RWPE2 (cell line): ENCODE results near the gene CRY2.

Experiments
- ATAC-seq: fragments of 200-7000 bp; cut with Tn5 transposase; 3 replicates; pipeline ENCODE4 v1.9.1; 2021; ENCODE audit warnings: low read depth
- DNase-seq: peaks from one replicate; pipeline ENCODE4 v3.0.0-alpha.2; 2020; ENCODE audit warnings: low spot score
- H3K27ac ChIP-seq: fragments of 450-650 bp; 2 replicates; pipeline ENCODE4 v1.5.1; 2017; ENCODE audit warnings: mild to moderate bottlenecking; ENCODE audit not compliant: poor library complexity, severe bottlenecking
- H3K27me3 ChIP-seq: fragments of 250-450 bp; sonication (Bioruptor Pico); 2 replicates; pipeline ENCODE4 v1.5.1; 2021; ENCODE audit warnings: mild to moderate bottlenecking, moderate library complexity; ENCODE audit not compliant: insufficient read depth, poor library complexity, severe bottlenecking
- H3K36me3 ChIP-seq: fragments of 250-450 bp; sonication (Bioruptor Pico); 2 replicates; pipeline ENCODE4 v1.5.1; 2020; ENCODE audit warnings: low read depth, mild to moderate bottlenecking, moderate library complexity
- H3K4me1 ChIP-seq: fragments of 250-450 bp; sonication (Bioruptor Pico); 2 replicates; pipeline ENCODE4 v1.5.1; 2021; ENCODE audit warnings: mild to moderate bottlenecking, moderate library complexity; ENCODE audit not compliant: insufficient read depth, poor library complexity, severe bottlenecking
- H3K4me3 ChIP-seq: fragments of 250-450 bp; sonication (Bioruptor Pico); 2 replicates; pipeline ENCODE4 v1.5.1; 2021; ENCODE audit warnings: mild to moderate bottlenecking, moderate library complexity; ENCODE audit not compliant: severe bottlenecking
- H3K9me3 ChIP-seq: fragments of 250-450 bp; sonication (Bioruptor Pico); 2 replicates; pipeline ENCODE4 v1.5.1; 2021; ENCODE audit warnings: mild to moderate bottlenecking, moderate library complexity; ENCODE audit not compliant: severe bottlenecking
- TF ChIP-seq, protein P1 (sequence below): fragments of 450-650 bp; IDR thresholded peaks from one replicate; pipeline ENCODE4 v1.5.1; 2017; ENCODE audit warnings: mild to moderate bottlenecking, moderate library complexity; ENCODE audit not compliant: poor library complexity, severe bottlenecking

The CRY2 gene

DNA sequence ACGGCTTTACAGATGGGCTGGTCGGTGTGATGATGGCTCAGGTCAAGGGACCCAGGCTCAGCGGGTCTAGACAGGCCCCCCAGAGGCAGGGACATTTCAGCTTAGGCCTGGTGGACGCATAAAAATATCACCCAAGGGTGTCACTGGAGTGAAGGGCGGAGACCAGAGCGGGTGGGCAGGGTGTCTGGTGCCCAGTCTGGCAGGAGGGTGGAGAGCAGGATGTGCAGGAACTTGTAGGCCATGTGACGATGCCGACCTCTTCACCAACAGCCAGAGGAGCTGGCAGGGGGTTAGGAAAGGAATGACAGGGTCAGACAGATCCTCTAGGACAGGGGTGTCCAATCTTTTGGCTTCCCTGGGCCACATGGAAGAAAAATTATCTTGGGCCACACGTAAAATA, 42.7 kb downstream of the CRY2 start:
- ATAC-seq = no peak
- no peak for DNase-seq
- H3K9me3 ChIP-seq = no peaks in the 10 kb centered on the region
- TF ChIP-seq, protein P1, sequence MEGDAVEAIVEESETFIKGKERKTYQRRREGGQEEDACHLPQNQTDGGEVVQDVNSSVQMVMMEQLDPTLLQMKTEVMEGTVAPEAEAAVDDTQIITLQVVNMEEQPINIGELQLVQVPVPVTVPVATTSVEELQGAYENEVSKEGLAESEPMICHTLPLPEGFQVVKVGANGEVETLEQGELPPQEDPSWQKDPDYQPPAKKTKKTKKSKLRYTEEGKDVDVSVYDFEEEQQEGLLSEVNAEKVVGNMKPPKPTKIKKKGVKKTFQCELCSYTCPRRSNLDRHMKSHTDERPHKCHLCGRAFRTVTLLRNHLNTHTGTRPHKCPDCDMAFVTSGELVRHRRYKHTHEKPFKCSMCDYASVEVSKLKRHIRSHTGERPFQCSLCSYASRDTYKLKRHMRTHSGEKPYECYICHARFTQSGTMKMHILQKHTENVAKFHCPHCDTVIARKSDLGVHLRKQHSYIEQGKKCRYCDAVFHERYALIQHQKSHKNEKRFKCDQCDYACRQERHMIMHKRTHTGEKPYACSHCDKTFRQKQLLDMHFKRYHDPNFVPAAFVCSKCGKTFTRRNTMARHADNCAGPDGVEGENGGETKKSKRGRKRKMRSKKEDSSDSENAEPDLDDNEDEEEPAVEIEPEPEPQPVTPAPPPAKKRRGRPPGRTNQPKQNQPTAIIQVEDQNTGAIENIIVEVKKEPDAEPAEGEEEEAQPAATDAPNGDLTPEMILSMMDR = no peak
- no peaks in the 10 kb centered on the region for H3K36me3 ChIP-seq
- H3K27ac ChIP-seq = no peak overlapping the region
- no peaks in the 10 kb centered on the region for H3K4me1 ChIP-seq
- H3K4me3 ChIP-seq = no peak overlapping the region
- no peaks in the 10 kb centered on the region for H3K27me3 ChIP-seq

- ATAC-seq (no peak), DNase-seq (no peak)
- Histone ChIP-seq H3K27me3 (no peaks in the 10 kb centered on the region), H3K36me3 (no peaks in the 10 kb centered on the region), H3K27ac (no peak overlapping the region), H3K9me3 (no peaks in the 10 kb centered on the region), H3K4me3 (no peak overlapping the region), H3K4me1 (no peaks in the 10 kb centered on the region)
- TF ChIP-seq, protein P1 = no peak
Observed at GRCh38 chr11:45890886-45891550, 43.7 kb downstream of the CRY2 start.

GRCh38 chr11:45892856-45893255, 45.6 kb downstream of the CRY2 start:
- Histone ChIP-seq H3K27me3 (no peaks in the 10 kb centered on the region), H3K9me3 (no peaks in the 10 kb centered on the region), H3K27ac (no peak overlapping the region), H3K36me3 (no peaks in the 10 kb centered on the region), H3K4me1 (no peaks in the 10 kb centered on the region), H3K4me3 (no peak overlapping the region)
- no peak for ATAC-seq
- no peak for DNase-seq
- TF ChIP-seq, protein P1 = no peak

DNA sequence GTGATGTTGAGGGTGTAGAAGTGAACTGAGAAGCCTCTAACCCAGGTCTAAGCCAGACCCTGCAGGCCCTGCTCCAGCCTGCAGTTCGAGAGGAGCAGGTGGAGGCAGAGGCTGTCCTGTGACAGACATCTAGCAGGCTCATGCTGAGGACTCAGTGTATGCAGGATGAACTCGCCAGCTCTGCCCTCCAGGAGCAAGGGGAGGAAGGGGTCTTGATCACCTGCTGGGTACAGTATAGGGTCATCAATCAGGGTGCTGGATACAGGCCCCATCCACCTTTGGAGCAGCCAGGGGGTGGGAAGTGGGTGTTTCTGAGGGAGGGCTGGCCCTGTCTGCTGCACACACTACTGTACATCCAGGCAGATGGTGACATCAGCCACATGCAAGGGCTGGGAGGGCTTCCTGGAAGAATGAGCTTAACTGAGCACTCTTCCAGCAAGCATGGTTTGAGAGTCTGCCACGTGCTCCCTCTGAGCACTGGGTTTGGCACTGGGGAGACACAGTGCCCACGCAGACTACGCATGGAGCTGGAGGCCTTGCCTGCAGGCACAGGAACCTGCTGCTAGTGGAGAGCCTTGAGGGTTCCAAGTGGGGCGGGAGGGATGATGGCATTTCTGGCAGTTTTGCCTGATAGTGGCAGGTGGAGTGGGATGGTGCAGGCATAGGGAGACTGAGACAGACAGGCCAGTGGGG, 47.4 kb downstream of the CRY2 start:
- no peak for ATAC-seq
- Histone ChIP-seq H3K27ac (no peak overlapping the region), H3K4me1 (no peaks in the 10 kb centered on the region), H3K4me3 (no peak overlapping the region), H3K27me3 (no peaks in the 10 kb centered on the region), H3K9me3 (no peaks in the 10 kb centered on the region), H3K36me3 (no peaks in the 10 kb centered on the region)
- TF ChIP-seq, protein P1 = no peak
- DNase-seq = no peak
